ENCODE data around the gene NXF1.

NXF1 gene

GRCh38 chr11:62747475-62748160 is 57.6 kb downstream of the NXF1 start:
- no peak for FAIRE-seq
- no peak for DNase-seq (ENCODE audit: insufficient read length, low spot score)
